GM12878 (cell line): Measurements from ENCODE around the gene NT5E. TPM values are rescaled to one million over a fixed set of nuclear protein-coding genes. Genes with fewer than 3 reads are reported as not detected.

Source experiments
- BCL11A ChIP-seq: IDR thresholded peaks from 2 replicates; pipeline ENCODE4 v1.6.1; 2011; ENCODE audit warnings: low read depth, low read length
- BMI1 ChIP-seq: fragments of 450-650 bp; IDR thresholded peaks from 2 replicates; pipeline ENCODE4 v1.6.1; 2016; ENCODE audit warnings: mild to moderate bottlenecking, moderate library complexity, borderline replicate concordance
- DPF2 ChIP-seq: fragments of 450-650 bp; IDR thresholded peaks from 2 replicates; pipeline ENCODE4 v1.6.1; 2017; ENCODE audit warnings: mild to moderate bottlenecking
- FOXM1 ChIP-seq: IDR thresholded peaks from 2 replicates; pipeline ENCODE4 v1.6.1; 2012; ENCODE audit warnings: low read depth, mild to moderate bottlenecking, inconsistent platforms, low read length, moderate library complexity
- HDAC2 ChIP-seq: fragments of 200-600 bp; sonication (generic); IDR thresholded peaks from 2 replicates; pipeline ENCODE4 v1.6.1; 2017
- IRF4 ChIP-seq: IDR thresholded peaks from 2 replicates; pipeline ENCODE4 v1.6.1; 2011; ENCODE audit warnings: low read depth, low read length
- KAT2A ChIP-seq: conservative IDR thresholded peaks from 2 replicates; pipeline ENCODE4 v1.6.1; 2011; ENCODE audit warnings: low read depth, low read length; ENCODE audit not compliant: control insufficient read depth
- SMAD1 ChIP-seq: fragments of 450-650 bp; IDR thresholded peaks from 2 replicates; pipeline ENCODE4 v1.6.1; 2018; ENCODE audit warnings: mild to moderate bottlenecking, low read depth; ENCODE audit not compliant: partially characterized antibody
- SPI1 ChIP-seq: IDR thresholded peaks from 2 replicates; pipeline ENCODE4 v1.6.1; 2011; ENCODE audit warnings: low read depth, mild to moderate bottlenecking, low read length, moderate library complexity, borderline replicate concordance; ENCODE audit not compliant: insufficient read depth
- TBL1XR1 ChIP-seq: IDR thresholded peaks from 2 replicates; pipeline ENCODE4 v1.6.1; 2012; ENCODE audit warnings: low read depth, low read length, improper control_type of control experiment
- YY1 ChIP-seq: IDR thresholded peaks from 2 replicates; pipeline ENCODE4 v1.6.1; 2011; ENCODE audit warnings: low read depth, mild to moderate bottlenecking, low read length
- polyA plus RNA-seq, 11 experiments: library from polyadenylated mRNA; depleted of rRNA in 4 of 11; unstranded in 6 of 11; stranded (reverse) in 5 of 11; fragments of >200 nt; fragmentation: Nextera tagmentation in 4 of 11; fragmentation: Illumina TruSeq in 1 of 11; extraction: Ambion mirVana in 4 of 11; extraction: Trizol in 1 of 11; gene quantifications; 1 replicate in 1 of 11; 2 replicates in 10 of 11; pipeline versions ENCODE4 v1.2.1 to v1.2.3, GENCODE V29; 2011 to 2016; ENCODE audit warnings: inconsistent platforms in 2 of 11, missing spikeins in 2 of 11, low read depth in 1 of 11
- total RNA-seq, 4 experiments: library from RNA; depleted of rRNA in 3 of 4; stranded (reverse); fragments of >200 nt in 3 of 4; fragmentation: Illumina TruSeq in 1 of 4; extraction: Trizol in 1 of 4; gene quantifications; 2 replicates each; pipeline versions ENCODE4 v1.2.1 to v1.2.3, GENCODE V29; 2013 to 2021
- TF ChIP-seq, protein P1 (sequence below): fragments of 450-650 bp; IDR thresholded peaks from 2 replicates; pipeline ENCODE4 v1.6.1; 2017; ENCODE audit warnings: mild to moderate bottlenecking, low read depth, inconsistent platforms; ENCODE audit not compliant: poor library complexity, severe bottlenecking
- TF ChIP-seq, protein P2 (sequence below), 3 experiments: IDR thresholded peaks in 2 of 3; conservative IDR thresholded peaks in 1 of 3; 2 replicates each; pipeline ENCODE4 v1.5.1; 2011; ENCODE audit warnings: low read depth in 3 of 3, low read length in 3 of 3, mild to moderate bottlenecking in 3 of 3, control low read depth in 2 of 3, moderate library complexity in 2 of 3, inconsistent platforms in 1 of 3, mixed read lengths in 1 of 3; ENCODE audit not compliant: control insufficient read depth in 2 of 3, insufficient read depth in 1 of 3; ENCODE audit errors: extremely low read depth in 1 of 3
- TF ChIP-seq, protein P3 (sequence below): fragments of 450-650 bp; IDR thresholded peaks from 2 replicates; pipeline ENCODE4 v1.6.1; 2016; ENCODE audit warnings: mild to moderate bottlenecking
- TF ChIP-seq, protein P4 (sequence below): IDR thresholded peaks from 2 replicates; pipeline ENCODE4 v1.6.1; 2012; ENCODE audit warnings: mild to moderate bottlenecking, low read depth, low read length
- TF ChIP-seq, protein P5 (sequence below): fragments of 450-650 bp; IDR thresholded peaks from 2 replicates; pipeline ENCODE4 v1.6.1; 2014; ENCODE audit warnings: mild to moderate bottlenecking

Gene NT5E
- total and polyA plus RNA-seq, 10 of the 15 experiments (the other 5 are each of a cell fraction or from before 2014, with no cell fraction given) = 1.9 to 9.7 (median 7.3) TPM

DNA sequence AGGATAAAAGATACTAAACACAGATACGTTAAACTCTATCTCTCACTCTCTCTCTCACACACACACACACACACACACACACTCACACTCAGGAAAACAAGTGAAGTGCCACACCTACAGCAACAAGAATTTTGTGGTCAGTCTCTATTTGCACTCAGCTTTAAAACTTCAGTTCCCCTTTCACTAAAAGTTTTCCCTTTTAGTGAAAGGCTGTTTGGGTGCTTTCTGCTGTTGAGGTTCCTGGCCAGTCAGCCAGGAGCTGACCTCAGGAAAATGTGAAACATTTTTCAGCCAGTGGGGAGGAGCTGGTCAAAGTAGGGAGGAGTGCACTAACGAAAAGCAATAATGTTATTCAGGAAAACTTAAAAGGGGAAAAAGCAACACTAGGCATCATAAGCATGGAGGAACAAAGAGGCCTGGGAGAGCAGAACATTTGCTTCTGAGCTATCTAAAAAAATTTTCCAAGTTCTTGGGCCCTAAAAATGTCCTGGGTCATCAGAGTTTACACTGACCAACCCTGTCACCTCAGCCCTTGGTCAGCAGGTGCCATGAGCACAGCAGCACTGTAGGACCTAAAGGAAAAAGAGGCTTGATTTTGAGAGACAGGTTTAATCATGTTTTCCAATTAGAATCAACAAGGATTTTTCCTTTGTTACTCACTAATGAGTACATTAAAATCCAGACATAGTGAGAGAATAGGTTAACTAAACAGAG, 30.7 kb upstream of the NT5E start (continued):
- TF ChIP-seq, protein P1, sequence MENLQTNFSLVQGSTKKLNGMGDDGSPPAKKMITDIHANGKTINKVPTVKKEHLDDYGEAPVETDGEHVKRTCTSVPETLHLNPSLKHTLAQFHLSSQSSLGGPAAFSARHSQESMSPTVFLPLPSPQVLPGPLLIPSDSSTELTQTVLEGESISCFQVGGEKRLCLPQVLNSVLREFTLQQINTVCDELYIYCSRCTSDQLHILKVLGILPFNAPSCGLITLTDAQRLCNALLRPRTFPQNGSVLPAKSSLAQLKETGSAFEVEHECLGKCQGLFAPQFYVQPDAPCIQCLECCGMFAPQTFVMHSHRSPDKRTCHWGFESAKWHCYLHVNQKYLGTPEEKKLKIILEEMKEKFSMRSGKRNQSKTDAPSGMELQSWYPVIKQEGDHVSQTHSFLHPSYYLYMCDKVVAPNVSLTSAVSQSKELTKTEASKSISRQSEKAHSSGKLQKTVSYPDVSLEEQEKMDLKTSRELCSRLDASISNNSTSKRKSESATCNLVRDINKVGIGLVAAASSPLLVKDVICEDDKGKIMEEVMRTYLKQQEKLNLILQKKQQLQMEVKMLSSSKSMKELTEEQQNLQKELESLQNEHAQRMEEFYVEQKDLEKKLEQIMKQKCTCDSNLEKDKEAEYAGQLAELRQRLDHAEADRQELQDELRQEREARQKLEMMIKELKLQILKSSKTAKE = peak; percentile 78
- TF ChIP-seq YY1 (no peak), TBL1XR1 (peak; percentile 71), SMAD1 (no peak), KAT2A (no peak), HDAC2 (no peak), DPF2 (peak; percentile 62), SPI1 (peak; percentile 87), IRF4 (0 out of 2 replicates have a peak, but pooled peaks have one; percentile 61), FOXM1 (no peak), BCL11A (0 out of 2 replicates have a peak, but pooled peaks have one; percentile 35), BMI1 (no peak)
- TF ChIP-seq, protein P2, sequence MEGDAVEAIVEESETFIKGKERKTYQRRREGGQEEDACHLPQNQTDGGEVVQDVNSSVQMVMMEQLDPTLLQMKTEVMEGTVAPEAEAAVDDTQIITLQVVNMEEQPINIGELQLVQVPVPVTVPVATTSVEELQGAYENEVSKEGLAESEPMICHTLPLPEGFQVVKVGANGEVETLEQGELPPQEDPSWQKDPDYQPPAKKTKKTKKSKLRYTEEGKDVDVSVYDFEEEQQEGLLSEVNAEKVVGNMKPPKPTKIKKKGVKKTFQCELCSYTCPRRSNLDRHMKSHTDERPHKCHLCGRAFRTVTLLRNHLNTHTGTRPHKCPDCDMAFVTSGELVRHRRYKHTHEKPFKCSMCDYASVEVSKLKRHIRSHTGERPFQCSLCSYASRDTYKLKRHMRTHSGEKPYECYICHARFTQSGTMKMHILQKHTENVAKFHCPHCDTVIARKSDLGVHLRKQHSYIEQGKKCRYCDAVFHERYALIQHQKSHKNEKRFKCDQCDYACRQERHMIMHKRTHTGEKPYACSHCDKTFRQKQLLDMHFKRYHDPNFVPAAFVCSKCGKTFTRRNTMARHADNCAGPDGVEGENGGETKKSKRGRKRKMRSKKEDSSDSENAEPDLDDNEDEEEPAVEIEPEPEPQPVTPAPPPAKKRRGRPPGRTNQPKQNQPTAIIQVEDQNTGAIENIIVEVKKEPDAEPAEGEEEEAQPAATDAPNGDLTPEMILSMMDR (IDR thresholded peaks at IDR 0.05 in 2 of 3, conservative IDR thresholded peaks at IDR 0.05 in 1 of 3; ENCODE audit: control insufficient read depth in 2 of 3, extremely low read depth in 1 of 3, insufficient read depth in 1 of 3, low read depth in 3 of 3, low read length in 3 of 3) = no peak
- TF ChIP-seq, protein P3, sequence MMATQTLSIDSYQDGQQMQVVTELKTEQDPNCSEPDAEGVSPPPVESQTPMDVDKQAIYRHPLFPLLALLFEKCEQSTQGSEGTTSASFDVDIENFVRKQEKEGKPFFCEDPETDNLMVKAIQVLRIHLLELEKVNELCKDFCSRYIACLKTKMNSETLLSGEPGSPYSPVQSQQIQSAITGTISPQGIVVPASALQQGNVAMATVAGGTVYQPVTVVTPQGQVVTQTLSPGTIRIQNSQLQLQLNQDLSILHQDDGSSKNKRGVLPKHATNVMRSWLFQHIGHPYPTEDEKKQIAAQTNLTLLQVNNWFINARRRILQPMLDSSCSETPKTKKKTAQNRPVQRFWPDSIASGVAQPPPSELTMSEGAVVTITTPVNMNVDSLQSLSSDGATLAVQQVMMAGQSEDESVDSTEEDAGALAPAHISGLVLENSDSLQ = no peak
- TF ChIP-seq, protein P4, sequence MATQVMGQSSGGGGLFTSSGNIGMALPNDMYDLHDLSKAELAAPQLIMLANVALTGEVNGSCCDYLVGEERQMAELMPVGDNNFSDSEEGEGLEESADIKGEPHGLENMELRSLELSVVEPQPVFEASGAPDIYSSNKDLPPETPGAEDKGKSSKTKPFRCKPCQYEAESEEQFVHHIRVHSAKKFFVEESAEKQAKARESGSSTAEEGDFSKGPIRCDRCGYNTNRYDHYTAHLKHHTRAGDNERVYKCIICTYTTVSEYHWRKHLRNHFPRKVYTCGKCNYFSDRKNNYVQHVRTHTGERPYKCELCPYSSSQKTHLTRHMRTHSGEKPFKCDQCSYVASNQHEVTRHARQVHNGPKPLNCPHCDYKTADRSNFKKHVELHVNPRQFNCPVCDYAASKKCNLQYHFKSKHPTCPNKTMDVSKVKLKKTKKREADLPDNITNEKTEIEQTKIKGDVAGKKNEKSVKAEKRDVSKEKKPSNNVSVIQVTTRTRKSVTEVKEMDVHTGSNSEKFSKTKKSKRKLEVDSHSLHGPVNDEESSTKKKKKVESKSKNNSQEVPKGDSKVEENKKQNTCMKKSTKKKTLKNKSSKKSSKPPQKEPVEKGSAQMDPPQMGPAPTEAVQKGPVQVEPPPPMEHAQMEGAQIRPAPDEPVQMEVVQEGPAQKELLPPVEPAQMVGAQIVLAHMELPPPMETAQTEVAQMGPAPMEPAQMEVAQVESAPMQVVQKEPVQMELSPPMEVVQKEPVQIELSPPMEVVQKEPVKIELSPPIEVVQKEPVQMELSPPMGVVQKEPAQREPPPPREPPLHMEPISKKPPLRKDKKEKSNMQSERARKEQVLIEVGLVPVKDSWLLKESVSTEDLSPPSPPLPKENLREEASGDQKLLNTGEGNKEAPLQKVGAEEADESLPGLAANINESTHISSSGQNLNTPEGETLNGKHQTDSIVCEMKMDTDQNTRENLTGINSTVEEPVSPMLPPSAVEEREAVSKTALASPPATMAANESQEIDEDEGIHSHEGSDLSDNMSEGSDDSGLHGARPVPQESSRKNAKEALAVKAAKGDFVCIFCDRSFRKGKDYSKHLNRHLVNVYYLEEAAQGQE = no peak
- TF ChIP-seq, protein P5, sequence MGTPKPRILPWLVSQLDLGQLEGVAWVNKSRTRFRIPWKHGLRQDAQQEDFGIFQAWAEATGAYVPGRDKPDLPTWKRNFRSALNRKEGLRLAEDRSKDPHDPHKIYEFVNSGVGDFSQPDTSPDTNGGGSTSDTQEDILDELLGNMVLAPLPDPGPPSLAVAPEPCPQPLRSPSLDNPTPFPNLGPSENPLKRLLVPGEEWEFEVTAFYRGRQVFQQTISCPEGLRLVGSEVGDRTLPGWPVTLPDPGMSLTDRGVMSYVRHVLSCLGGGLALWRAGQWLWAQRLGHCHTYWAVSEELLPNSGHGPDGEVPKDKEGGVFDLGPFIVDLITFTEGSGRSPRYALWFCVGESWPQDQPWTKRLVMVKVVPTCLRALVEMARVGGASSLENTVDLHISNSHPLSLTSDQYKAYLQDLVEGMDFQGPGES = no peak
